ENCODE data around the gene MTUS2.

The MTUS2 gene

DNA sequence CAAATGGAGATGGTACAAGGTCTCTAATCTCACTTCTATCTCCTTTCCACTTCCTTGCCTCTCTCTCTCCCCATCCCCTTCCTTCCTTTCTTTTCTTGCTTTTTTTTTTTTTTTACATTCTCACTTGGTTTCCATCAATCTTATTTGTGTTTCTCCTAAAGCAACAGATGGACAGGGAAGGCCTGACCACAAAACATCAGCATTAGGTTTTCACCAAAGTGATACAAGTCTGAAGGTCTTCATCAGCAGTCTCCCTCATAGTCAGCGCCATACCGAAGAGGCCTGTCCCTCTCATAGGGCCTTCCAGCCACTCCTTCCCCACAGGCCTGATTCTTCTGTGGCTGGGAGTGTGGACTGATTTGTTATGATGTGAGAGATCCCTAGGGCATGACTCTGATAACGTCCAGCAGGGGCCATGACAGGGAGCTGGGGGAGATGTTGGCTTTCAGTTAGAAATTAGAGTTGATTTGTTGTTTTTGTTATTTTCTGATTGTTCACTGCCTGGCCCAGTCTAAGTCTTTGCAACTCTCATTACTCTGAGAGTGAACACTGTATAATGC lies 616.7 kb downstream of the MTUS2 start:
- in situ Hi-C loops (cut with MboI; ENCODE audit: low sequenced_read_pairs), result no loop called here

DNA sequence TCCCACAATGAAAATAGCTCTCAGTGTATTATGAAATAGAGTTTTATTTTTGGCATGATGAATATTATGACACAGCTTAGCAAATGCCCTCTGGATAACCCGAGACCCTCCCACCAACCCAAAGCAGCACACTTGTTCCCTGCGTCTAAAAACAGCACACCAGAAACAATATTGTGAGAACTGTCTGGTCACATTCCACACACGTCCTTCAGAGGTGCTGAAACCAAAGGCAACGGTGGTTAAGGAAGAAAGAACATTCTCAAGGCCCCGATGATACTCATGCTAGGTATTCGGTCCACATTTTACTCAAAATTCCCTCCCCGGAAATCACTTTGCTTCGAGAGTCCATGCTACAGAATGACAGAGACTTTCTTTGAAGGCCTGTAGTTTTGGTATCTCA lies 618.6 kb downstream of the MTUS2 start:
- in situ Hi-C loops (cut with MboI; ENCODE audit: low sequenced_read_pairs), result no loop called here

DNA sequence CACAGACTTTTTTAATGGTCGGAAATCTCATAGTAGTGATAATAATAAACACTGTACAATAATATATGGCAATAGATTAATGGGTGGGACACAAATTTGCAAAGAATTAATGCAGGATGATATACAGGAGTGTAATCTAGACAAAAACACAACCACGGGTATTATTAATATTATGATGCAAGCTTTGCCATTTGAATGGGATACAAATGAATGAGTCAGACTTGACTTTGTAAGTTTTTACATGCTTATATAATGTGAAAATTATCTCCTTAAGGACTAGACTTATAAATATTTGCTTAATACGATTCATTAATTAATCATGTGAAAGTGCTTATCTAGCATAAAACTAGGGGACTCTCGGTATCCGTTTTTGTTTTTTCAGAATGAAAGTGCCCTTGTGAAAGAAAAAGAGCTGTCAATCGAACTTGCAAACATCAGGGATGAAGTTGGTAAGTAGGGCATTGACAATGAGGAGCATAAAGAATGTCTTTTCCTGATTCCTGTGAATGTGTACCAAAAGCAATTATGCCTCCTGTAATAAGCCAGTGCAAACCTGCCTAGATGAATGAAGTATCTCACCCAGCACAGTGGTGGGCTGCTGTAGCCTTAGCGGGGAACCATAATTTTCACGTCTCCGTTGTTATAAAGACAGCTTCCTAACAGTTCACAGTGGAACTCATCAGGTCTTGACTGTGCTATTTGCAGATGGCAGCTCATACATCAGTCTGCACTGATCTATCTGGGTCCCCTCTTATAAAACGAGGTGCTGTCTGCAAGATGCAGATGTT lies 619.7 kb downstream of the MTUS2 start:
- in situ Hi-C loops (cut with MboI; ENCODE audit: low sequenced_read_pairs), result no loop called here

DNA sequence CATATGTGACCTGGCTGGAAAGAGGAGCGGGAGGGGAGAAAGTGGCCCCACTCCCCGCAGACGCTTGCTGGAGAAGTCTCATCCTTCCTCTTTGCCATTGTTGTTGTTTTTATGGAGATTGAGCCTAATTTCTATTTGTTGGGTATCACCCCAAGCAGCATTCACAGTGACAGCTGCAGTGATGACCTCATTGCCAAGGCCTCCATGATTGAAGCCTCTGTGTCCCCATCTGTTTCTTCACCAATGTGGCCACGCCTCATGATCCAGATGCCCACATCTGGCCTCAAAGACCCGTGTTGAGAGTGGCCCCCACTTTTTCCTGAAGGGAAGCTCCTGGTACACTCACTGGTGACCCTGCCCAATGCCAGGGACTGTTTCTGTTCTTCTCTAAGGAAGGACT lies 621.2 kb downstream of the MTUS2 start:
- in situ Hi-C loops (cut with MboI; ENCODE audit: low sequenced_read_pairs), result no loop called here

DNA sequence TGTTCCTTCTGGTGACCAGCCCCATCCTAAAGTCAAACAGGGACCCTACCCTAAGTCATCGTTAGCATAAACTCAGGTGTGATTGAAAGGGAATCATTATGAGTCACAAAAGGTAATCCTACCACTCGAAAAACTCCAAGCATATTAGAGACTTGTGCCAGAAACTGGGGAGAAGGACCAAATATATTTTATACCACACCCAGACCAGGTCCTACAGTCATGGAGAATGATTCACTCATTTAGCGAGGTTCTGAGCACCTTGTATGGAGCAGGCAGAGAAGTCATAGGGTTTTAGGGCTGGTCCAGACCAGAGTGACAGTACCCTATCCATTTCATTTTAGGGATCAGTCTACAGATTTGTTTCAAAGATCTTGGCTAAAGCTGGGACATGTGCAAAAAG lies 625.9 kb downstream of the MTUS2 start:
- in situ Hi-C loops (cut with MboI; ENCODE audit: low sequenced_read_pairs), result no loop called here

DNA sequence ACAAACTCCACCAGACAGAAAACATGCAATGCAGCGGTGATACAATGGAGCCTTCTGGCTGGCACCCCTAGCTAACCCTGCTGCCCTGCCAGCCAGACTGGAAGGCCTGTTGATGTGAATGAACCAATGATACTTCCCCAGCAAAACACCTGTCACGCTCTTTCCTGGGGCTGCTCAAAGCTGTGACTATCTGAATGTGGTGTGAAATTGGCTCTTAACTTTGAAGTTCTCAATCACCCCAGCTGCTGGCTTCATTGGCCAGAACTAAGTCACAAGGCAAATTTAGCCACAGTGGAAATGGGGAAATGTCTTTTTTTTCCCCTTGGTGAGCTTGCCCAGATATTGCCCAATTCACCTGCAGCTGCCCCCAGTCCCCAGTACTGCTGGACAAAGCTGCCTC lies 628.0 kb downstream of the MTUS2 start:
- in situ Hi-C loops (cut with MboI; ENCODE audit: low sequenced_read_pairs), result no loop called here

DNA sequence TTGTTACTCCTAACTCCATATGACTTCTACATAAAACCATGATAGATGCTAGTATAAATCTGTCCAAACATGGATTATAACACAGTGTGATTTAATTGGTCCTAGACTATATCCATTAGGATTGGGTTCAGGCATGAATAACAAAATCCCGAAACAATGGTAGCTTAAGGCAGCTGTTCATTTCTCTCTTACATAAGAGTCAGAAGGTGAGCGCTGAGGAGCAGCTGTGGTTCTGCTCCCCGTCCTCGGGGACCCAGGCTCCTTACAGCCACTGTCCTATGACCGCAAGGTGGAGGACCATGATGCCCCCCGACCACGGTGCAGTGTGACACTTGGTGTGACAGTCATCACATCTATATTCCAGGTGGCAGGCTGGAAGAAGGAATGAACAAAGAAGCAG lies 629.6 kb downstream of the MTUS2 start:
- in situ Hi-C loops (cut with MboI; ENCODE audit: low sequenced_read_pairs), result no loop called here

DNA sequence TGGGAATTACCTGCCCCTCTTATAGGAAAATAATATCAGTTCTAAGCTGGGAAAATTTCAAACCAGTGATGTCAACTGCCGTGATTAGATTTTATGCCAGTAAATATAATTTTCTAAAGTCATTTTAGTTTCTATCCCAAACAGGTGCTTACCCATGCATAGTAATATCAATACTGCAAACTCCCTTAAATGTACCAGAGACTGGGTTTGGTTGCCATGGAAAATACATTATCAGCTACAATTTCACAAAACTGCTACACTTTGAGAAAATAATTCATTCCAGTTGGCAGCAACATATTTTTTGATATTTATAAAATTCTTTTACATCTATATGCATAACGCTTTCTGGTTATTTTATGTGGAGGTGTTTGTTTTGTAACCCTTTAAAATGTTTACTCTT lies 631.8 kb downstream of the MTUS2 start:
- in situ Hi-C loops (cut with MboI; ENCODE audit: low sequenced_read_pairs), result no loop called here

DNA sequence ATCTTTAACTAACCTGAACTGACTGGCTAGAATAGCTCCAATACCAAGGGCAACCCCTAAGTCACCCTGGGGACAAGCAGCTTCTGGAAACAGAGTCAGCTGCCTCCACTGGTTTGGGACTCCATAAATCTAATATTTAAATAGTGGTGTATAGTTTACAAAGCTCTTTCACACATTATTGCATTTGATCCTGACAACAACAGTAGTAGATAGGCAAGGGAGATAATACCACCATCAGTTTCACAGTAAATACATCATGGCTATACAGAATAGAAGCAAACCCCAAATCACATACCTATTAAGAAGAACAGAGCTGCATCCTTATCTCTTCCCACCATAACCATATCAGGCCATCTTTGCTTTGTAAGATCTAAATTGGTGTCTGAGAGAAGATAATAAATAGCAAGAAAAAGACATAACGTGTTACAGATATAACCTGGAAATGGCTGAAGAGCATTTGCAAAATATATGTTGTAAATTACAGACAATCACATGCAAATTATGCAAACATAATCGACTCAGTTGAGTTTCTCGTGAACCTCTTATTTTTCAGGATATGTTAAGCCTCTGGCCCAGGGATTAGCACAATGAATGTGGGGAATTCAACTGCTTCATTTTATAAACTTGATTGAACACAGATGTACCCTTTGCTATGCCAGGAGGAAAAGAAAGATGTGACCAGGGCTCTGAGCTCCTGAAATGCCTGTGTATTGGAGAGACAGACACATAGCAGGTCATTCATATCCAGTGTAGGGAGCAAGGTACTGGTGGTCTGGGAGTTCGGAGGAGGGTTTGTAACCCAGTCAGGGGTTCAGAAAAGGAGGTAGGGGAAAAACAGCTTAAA lies 632.9 kb downstream of the MTUS2 start:
- in situ Hi-C loops (cut with MboI; ENCODE audit: low sequenced_read_pairs), result no loop called here

DNA sequence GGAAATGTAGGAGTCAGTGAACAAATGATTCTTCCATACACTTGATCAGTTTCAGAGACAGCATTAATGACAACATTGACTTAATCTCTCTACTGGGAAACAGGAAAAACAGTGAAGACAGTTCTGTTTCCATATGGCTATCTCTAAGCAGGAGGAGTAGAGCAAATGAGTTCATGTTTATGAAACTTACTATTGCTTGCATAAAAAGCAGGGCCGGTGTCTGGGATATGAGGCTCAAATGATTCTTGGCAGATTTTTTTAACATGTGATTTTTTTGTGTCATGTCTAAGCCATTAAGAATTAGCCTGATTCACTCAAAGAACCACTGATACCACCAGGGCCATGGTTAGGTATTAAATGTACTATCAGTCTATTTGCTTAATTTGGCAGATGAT lies 633.5 kb downstream of the MTUS2 start:
- in situ Hi-C loops (cut with MboI; ENCODE audit: low sequenced_read_pairs), result no loop called here

DNA sequence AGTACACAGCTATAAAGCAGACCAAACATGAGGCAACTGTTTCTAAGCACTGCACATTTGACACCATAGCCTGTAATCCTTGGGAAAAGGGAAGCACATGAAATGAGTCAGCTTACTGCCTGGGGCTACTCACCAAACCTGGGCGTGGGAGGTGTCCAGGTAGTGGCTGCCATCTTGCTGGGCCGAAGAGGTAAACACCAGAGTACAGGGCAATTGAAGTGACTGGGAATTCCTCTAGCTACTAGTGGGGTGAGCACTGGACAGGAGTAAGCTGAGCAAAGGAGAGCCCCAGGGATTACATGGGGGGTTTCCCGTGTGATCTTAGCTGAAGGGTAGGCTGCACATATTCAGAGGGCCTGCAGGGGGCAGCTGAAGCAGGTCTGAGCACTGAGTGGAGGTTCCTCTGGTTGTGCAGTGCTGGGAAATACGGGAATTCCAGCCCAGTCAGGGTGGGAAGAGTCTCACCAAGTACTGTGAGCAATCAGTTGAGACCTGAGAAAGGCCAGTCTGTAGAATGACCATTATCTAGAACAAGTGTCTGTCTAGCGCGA lies 634.9 kb downstream of the MTUS2 start:
- in situ Hi-C loops (cut with MboI; ENCODE audit: low sequenced_read_pairs), result no loop called here

DNA sequence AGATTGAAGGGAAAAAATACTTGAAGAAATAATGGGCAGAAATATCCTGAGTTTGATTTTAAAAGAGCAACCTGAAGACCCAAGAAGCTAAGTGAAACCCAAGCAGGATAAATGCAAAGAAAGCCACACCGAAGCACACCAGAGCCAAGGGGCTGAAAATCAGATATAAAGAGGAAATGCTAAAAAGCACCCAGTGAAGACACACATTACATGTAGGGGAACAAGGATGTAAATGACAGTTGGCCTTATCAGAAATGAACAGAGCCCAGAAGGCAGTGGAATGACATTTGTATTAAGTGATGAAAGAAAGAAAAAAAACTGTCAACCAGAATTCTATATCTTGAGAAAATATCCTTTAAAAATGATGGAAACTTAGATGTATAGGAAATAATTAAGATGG lies 636.3 kb downstream of the MTUS2 start:
- in situ Hi-C loops (cut with MboI; ENCODE audit: low sequenced_read_pairs), result no loop called here

DNA sequence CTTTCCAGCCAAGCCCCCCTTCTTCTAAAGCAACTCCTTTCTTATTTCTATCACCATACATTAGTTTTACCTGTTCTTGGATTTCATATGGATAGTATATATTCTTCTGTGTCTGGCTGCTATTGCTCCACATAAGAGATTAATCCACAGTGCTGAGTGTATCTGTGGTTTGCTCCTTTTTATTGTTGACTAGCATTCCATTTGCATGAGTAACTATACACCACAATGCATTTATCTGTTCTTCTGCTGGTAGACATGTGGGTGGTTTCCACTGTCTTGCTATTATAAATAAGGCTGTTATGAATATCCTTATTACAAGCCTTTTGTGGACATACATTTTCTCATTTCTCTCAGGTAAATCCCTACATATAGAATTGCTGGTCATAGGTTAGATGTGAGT lies 637.2 kb downstream of the MTUS2 start:
- in situ Hi-C loops (cut with MboI; ENCODE audit: low sequenced_read_pairs), result no loop called here

DNA sequence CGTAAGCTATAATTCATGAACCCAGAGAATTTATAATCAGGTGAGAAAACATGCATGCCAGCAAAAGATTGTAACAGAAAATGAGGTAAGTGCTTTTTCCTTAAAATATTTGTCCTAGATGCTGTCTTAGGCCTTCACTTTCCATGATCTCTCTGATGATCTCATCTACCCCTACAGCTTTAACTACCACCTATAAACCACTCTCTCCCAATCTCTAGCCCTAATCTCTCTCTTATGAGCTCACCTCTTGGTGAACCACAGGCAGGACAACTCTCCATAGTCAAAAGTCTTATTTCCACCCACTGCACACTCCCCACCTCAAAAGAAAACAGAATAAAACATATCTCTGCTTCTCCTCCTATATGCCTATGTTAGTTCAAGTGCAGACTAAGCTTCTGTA lies 638.3 kb downstream of the MTUS2 start:
- in situ Hi-C loops (cut with MboI; ENCODE audit: low sequenced_read_pairs), result no loop called here

DNA sequence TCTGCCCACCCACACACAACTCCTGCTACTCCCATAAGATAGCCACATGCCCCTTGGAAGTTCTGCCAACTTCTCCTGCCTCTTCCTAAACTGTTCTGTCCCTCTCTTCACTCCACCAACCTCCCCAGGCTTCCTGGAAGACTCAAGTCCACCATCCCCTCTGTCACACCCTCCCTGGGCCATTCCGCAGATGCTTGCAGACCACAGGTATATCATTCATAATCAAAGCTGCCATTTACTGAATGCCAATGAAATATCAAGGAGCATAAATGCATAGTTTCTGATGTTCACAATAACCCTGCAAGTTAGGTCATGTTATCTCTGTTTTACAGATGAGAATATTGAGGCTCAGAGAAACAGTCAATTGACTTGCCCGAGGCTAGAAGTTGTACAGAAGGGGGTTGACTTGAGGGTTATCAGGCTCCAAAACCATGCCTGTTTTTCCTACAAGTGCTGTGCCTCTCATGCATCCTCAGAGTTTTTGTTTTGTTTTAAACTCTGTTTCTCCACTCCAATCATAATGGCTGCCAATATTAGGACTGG lies 639.7 kb downstream of the MTUS2 start:
- in situ Hi-C loops (cut with MboI; ENCODE audit: low sequenced_read_pairs), result no loop called here

DNA sequence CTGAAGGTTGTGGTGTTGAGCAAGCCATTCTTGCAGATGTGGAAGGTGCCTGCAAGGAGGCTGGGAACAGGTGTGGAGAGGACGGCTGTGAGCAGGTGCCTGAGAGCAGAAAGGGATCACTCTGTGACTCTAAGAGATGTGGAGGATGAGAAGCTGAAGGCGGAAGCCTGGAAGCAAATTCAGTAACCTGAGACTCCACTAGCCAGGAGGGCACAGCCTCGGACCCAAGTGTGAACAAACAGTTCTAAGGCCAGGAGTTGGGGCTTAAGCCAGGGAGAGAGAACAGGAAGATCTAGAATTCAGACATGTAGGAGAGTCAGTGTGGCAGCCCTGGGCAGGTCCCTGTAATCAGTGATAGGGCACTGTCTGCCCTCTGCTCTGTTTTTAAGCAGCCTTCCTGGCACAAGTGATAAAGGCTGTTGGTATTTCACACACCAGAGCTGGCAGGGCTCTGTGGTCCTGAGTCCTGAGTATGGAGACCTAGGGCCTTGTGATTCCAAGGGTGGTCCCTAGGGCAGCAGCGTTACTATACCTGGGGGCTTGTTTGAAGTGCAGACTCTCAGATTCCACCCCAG lies 644.1 kb downstream of the MTUS2 start:
- in situ Hi-C loops (cut with MboI; ENCODE audit: low sequenced_read_pairs), result no loop called here

DNA sequence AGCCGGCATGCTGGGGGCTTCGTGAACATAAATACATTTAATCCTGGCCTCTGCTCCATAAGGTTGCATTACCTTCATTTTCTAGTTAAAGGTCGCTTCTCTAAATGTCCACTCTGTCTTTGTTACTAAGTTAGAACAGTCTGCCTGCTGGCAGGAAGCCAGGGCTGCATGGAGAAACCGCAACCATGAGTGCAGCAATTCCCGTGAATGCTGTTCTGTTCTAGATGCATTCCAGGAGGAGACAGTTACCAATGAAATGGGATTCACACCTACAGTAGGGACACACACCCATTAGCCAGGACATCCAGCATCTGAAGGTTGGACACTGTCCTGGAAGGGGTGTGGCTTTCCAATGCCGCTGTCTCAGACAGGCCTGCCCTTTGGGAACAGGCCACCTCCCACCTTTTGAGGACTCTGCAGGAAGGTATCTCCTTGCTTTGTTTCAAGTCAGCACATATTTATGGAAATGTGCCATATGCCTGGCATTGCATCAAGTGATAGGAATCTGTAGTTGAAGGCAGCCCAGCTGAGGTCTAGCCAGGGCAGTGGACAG lies 645.7 kb downstream of the MTUS2 start:
- in situ Hi-C loops (cut with MboI; ENCODE audit: low sequenced_read_pairs), result no loop called here

DNA sequence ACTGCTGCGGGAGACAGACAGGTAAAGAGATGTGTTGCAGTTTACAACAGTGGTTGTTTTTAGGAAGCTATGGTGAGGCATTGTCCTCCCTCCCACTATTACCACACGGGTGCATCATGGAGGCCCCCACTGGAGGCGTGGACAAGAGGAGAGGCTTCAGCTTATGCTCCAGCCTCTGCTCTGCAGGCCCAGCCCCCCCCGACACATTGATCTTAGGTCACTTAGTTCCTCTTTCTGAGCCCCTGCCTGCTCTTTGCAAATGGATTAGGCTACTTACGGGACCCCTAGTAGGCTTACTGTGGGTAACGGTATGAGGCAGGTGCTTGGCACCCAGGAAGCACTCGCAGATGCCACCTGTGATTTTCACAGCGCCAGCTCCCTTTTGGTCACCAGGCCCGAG lies 651.4 kb downstream of the MTUS2 start:
- in situ Hi-C loops (cut with MboI; ENCODE audit: low sequenced_read_pairs), result no loop called here

DNA sequence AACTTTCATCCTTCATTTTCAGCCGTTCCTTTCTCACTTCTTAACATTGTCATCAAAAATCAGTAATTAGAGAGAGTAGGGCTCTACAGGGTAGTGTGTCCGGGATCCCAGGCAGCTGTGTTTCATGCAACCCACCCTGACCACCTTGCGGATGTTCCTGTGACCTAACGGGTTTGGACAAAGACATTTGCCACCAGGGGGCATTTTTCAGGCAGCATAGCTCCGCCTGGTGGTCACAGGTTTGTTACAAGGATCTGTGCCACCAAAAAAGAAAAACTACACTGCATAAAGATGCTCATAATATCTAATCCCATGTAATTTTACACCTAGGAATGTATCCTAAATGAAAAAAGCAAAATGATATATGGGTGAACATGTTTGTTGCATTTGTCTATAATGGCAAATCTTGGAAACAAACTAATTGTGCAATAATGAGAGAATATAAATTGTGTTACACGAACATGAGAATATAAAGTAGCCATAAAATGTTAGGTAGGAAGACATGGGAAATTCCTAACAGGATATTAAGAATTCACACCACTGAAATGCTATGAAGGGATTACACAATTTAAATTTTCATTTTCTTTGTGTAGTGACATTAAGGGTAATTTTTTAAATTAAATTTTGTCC lies 652.3 kb downstream of the MTUS2 start:
- in situ Hi-C loops (cut with MboI; ENCODE audit: low sequenced_read_pairs), result no loop called here

DNA sequence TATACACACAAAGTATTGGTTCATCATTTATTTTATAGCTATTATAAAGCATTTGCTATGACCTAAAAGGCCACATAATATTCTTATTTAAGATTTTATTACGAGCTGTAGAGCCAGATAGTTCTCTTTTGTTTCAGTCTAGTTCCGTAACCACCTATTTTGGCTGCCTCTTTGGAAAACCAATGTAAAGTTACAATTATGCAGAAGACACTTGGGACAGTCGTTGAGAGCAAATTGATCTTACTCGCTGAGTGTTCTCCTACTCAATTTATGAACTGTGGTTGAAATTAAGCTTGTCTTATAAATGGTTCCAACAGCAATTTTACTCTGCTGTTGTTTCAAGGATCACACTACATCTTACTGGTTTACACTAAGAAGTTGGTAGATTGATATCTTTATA lies 653.0 kb downstream of the MTUS2 start:
- in situ Hi-C loops (cut with MboI; ENCODE audit: low sequenced_read_pairs), result no loop called here

Measured in HL-60/S4 (cell line).